ENCODE data around the gene CHEK1.

DNA sequence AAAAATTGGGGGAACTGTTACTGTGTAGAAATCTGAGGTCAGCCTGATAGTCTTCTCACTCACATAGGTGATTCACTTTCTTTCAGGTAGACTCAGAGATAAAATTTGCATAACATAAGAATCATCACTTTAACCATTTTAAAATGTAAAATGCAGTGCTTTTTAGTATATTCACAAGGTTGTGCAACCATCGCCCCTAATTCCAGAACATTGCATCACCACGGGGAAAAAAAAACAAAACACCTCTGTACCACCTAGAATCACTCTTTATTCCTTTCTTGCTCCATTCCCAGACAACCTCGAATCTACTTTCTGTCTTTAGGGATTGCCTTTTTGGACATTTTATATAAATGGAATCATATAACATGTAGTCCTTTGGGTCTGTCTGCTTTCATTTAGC is 20.9 kb downstream of the CHEK1 start:
- TF ChIP-seq, protein P1, sequence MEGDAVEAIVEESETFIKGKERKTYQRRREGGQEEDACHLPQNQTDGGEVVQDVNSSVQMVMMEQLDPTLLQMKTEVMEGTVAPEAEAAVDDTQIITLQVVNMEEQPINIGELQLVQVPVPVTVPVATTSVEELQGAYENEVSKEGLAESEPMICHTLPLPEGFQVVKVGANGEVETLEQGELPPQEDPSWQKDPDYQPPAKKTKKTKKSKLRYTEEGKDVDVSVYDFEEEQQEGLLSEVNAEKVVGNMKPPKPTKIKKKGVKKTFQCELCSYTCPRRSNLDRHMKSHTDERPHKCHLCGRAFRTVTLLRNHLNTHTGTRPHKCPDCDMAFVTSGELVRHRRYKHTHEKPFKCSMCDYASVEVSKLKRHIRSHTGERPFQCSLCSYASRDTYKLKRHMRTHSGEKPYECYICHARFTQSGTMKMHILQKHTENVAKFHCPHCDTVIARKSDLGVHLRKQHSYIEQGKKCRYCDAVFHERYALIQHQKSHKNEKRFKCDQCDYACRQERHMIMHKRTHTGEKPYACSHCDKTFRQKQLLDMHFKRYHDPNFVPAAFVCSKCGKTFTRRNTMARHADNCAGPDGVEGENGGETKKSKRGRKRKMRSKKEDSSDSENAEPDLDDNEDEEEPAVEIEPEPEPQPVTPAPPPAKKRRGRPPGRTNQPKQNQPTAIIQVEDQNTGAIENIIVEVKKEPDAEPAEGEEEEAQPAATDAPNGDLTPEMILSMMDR (IDR thresholded peaks at IDR 0.05): no peak
- no peak for TF ChIP-seq POLR2A (IDR thresholded peaks at IDR 0.05)

All from testis (tissue), 2 donors.